Vagina (tissue), 2 donors: Measurements from ENCODE around the gene C9orf85.

Experiments
- POLR2A ChIP-seq, 2 donors: fragments of 450-650 bp; IDR thresholded peaks; one replicate each; pipeline ENCODE4 v1.6.1; 2017; ENCODE audit warnings: antibody characterized with exemption in 2 of 2, mild to moderate bottlenecking in 2 of 2, moderate library complexity in 2 of 2
- POLR2AphosphoS5 ChIP-seq, 2 donors: sonication (generic); formaldehyde crosslinking; IDR thresholded peaks; one replicate each; pipeline ENCODE4 v1.9.0; 2017; ENCODE audit warnings: antibody characterized with exemption in 2 of 2, mild to moderate bottlenecking in 2 of 2, low read depth in 1 of 2; ENCODE audit not compliant: insufficient read depth in 1 of 2
- TF ChIP-seq, protein P1 (sequence below), 3 experiments: fragments of 450-650 bp in 2 of 3; fragments of 200-600 bp in 1 of 3; sonication (generic) in 1 of 3; IDR thresholded peaks; one replicate each; pipeline ENCODE4 v1.5.1; 2017 to 2019; ENCODE audit warnings: antibody characterized with exemption in 3 of 3, mild to moderate bottlenecking in 2 of 3, moderate library complexity in 2 of 3

DNA sequence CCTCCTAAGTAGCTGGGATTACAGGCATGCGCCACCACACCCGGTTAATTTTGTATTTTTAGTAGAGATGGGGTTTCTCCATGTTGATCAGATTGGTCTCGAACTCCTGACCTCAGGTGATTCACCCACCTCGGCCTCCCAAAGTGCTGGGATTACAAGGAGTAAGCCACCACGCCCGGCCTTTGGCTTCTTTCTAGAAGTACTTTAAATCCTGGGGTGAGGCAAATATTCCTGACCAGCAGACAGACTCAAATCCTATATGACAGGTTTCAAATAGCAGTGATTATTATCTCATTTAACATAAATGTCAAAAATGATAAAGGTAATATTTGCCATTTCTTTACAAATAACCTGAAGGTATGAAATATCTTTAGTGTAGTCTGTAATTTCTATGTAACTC, 36.1 kb upstream of the C9orf85 start:
- TF ChIP-seq POLR2A (IDR thresholded peaks at IDR 0.05) (no peak), POLR2AphosphoS5 (IDR thresholded peaks at IDR 0.05; ENCODE audit: insufficient read depth in 1 of 2, low read depth in 1 of 2) (no peak)
- TF ChIP-seq, protein P1, sequence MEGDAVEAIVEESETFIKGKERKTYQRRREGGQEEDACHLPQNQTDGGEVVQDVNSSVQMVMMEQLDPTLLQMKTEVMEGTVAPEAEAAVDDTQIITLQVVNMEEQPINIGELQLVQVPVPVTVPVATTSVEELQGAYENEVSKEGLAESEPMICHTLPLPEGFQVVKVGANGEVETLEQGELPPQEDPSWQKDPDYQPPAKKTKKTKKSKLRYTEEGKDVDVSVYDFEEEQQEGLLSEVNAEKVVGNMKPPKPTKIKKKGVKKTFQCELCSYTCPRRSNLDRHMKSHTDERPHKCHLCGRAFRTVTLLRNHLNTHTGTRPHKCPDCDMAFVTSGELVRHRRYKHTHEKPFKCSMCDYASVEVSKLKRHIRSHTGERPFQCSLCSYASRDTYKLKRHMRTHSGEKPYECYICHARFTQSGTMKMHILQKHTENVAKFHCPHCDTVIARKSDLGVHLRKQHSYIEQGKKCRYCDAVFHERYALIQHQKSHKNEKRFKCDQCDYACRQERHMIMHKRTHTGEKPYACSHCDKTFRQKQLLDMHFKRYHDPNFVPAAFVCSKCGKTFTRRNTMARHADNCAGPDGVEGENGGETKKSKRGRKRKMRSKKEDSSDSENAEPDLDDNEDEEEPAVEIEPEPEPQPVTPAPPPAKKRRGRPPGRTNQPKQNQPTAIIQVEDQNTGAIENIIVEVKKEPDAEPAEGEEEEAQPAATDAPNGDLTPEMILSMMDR (IDR thresholded peaks at IDR 0.05): no peak
